SH-SY5Y (cell line): ENCODE measurements around the gene SERPINA12.

Experiments used
- GATA2 ChIP-seq: IDR thresholded peaks from 2 replicates; pipeline ENCODE4 v1.6.1; 2011; ENCODE audit warnings: mild to moderate bottlenecking, low read depth, low read length
- GATA3 ChIP-seq: IDR thresholded peaks from 2 replicates; pipeline ENCODE4 v1.6.1; 2011; ENCODE audit warnings: low read depth, mild to moderate bottlenecking, low read length, moderate library complexity

DNA sequence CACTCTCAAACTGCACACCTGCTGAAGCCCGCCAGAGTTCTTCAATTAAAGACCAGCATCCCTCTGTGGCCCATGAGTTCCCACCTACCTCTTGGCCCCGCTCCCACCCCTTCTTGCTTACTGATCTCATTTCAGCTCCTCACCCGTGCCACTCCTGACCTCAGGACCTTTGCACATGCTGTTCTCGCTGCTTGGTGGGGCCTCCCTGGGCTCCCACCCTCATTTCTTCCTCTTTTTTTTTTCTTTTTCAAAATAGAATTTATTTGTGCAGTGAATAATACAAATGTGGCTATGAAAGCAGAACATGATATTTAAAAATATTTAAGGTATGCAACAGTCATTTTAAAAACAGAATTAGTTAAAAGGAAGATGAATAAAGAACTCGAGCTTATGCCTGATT lies 24.8 kb downstream of the SERPINA12 start:
- no peak for TF ChIP-seq GATA3
- TF ChIP-seq GATA2: no peak
